SK-N-SH (cell line): ENCODE measurements around the gene SVIL. TPM values are rescaled to one million over a fixed set of nuclear protein-coding genes. Genes with fewer than 3 reads are reported as not detected.
A peak's percentile ranks its signal among the peaks of the same experiment; 100 is the strongest.

Experiments used
- CTCF ChIA-PET: fragments of 300-600, 350-600 bp; formaldehyde crosslinking; extraction: SDS; loops from one replicate; lab custom pipeline; 2021; lab: Yijun Ruan, JAX
- POLR2A ChIA-PET: fragments of 350-600 bp; sonication (Branson Sonifier 250); formaldehyde crosslinking; extraction: SDS; loops from one replicate; lab custom pipeline; 2020; ENCODE audit warnings: antibody characterized with exemption, inconsistent platforms; lab: Yijun Ruan, JAX
- DNase-seq: peaks from one replicate; pipeline ENCODE4 v3.0.0; 2012
- H2AFZ ChIP-seq: fragments of 200-600 bp; sonication (generic); 2 replicates; pipeline ENCODE4 v1.8.1; 2016; ENCODE audit warnings: antibody characterized with exemption, mild to moderate bottlenecking, low read depth
- H3F3A ChIP-seq: fragments of 200-600 bp; sonication (generic); replicated peaks from 2 replicates; pipeline ENCODE3; 2016; ENCODE audit warnings: antibody characterized with exemption, mild to moderate bottlenecking; ENCODE audit not compliant: insufficient read depth
- H3K27ac ChIP-seq, 2 experiments: fragments of 200-500 bp in 1 of 2; fragments of 200-600 bp in 1 of 2; sonication (Bioruptor generic) in 1 of 2; sonication (generic), shearing (Covaris generic) in 1 of 2; 2 replicates each; pipeline versions ENCODE4 v1.5.1 to v1.6.1; 2014 to 2016; ENCODE audit warnings: low read depth in 2 of 2, inconsistent platforms in 1 of 2, low read length in 1 of 2, mild to moderate bottlenecking in 1 of 2, mixed read lengths in 1 of 2
- H3K27me3 ChIP-seq: fragments of 200-600 bp; sonication (generic), shearing (Covaris generic); 2 replicates; pipeline ENCODE4 v1.6.1; 2016; ENCODE audit warnings: mixed run types; ENCODE audit not compliant: insufficient read depth
- H3K36me3 ChIP-seq, 2 experiments: fragments of 200-500 bp in 1 of 2; fragments of 200-600 bp in 1 of 2; sonication (Bioruptor generic) in 1 of 2; sonication (generic) in 1 of 2; replicated peaks in 1 of 2; 2 replicates each; pipeline versions ENCODE3 to v1.5.1; 2014 to 2016; ENCODE audit warnings: low read length in 1 of 2, mild to moderate bottlenecking in 1 of 2; ENCODE audit not compliant: insufficient read depth in 2 of 2, control insufficient read depth in 1 of 2
- H3K4me1 ChIP-seq, 2 experiments: fragments of 200-500 bp in 1 of 2; fragments of 200-600 bp in 1 of 2; sonication (Bioruptor generic) in 1 of 2; sonication (generic), shearing (Covaris generic) in 1 of 2; 2 replicates each; pipeline versions ENCODE4 v1.5.1 to v1.6.1; 2014 to 2016; ENCODE audit warnings: low read depth in 1 of 2, low read length in 1 of 2, mixed run types in 1 of 2; ENCODE audit not compliant: insufficient read depth in 2 of 2, control insufficient read depth in 1 of 2
- H3K4me2 ChIP-seq: fragments of 200-600 bp; sonication (generic), shearing (Covaris generic); 2 replicates; pipeline ENCODE4 v1.6.1; 2017; ENCODE audit warnings: mixed run types
- H3K4me3 ChIP-seq, 2 experiments: fragments of 200-500 bp in 1 of 2; fragments of 200-600 bp in 1 of 2; sonication (Bioruptor generic) in 1 of 2; sonication (generic), shearing (Covaris generic) in 1 of 2; 2 replicates each; pipeline versions ENCODE4 v1.5.1 to v1.8.1; 2014 to 2016; ENCODE audit warnings: low read depth in 2 of 2, inconsistent platforms in 1 of 2, low read length in 1 of 2, mild to moderate bottlenecking in 1 of 2, mixed read lengths in 1 of 2, moderate library complexity in 1 of 2
- H3K79me2 ChIP-seq: fragments of 200-600 bp; sonication (generic); 2 replicates; pipeline ENCODE4 v1.8.1; 2017; ENCODE audit warnings: mild to moderate bottlenecking; ENCODE audit not compliant: insufficient read depth
- H3K9ac ChIP-seq: fragments of 200-600 bp; sonication (generic); 2 replicates; pipeline ENCODE4 v1.6.1; 2017; ENCODE audit warnings: mixed run types
- H3K9me2 ChIP-seq: fragments of 200-600 bp; sonication (generic); 2 replicates; pipeline ENCODE4 v1.6.1; 2017; ENCODE audit warnings: mixed run types
- H3K9me3 ChIP-seq: fragments of 200-600 bp; sonication (generic); 2 replicates; pipeline ENCODE4 v1.6.1; 2017; ENCODE audit warnings: mixed run types, mild to moderate bottlenecking, moderate library complexity
- H4K20me1 ChIP-seq: fragments of 200-600 bp; sonication (generic); 2 replicates; pipeline ENCODE4 v1.6.1; 2017; ENCODE audit warnings: mild to moderate bottlenecking, mixed run types; ENCODE audit not compliant: insufficient read depth
- EP300 ChIP-seq, 2 experiments: IDR thresholded peaks; 2 replicates each; pipeline versions ENCODE4 v1.4.0 to v1.6.1; 2012; ENCODE audit warnings: borderline replicate concordance in 1 of 2, low read depth in 1 of 2, low read length in 1 of 2
- EZH2phosphoT487 ChIP-seq: fragments of 200-600 bp; sonication (generic); IDR thresholded peaks from 2 replicates; pipeline ENCODE4 v1.6.1; 2017; ENCODE audit warnings: low read depth, mixed run types, mild to moderate bottlenecking, antibody characterized with exemption, moderate library complexity, borderline replicate concordance
- FOSL2 ChIP-seq: IDR thresholded peaks from 2 replicates; pipeline ENCODE4 v1.4.0; 2012; ENCODE audit warnings: low read depth, mild to moderate bottlenecking, moderate library complexity, borderline replicate concordance
- NFIC ChIP-seq: IDR thresholded peaks from 2 replicates; pipeline ENCODE4 v1.4.0; 2012; ENCODE audit warnings: borderline replicate concordance
- SIN3A ChIP-seq: IDR thresholded peaks from 2 replicates; pipeline ENCODE4 v1.6.1; 2012; ENCODE audit warnings: low read depth, mild to moderate bottlenecking, low read length, moderate library complexity, borderline replicate concordance
- TAF1 ChIP-seq: IDR thresholded peaks from 2 replicates; pipeline ENCODE4 v1.6.1; 2012; ENCODE audit warnings: low read depth, mild to moderate bottlenecking, low read length, moderate library complexity, borderline replicate concordance
- TEAD4 ChIP-seq: IDR thresholded peaks from 2 replicates; pipeline ENCODE4 v1.4.0; 2012; ENCODE audit warnings: mild to moderate bottlenecking, borderline replicate concordance; ENCODE audit not compliant: insufficient read depth
- WGBS: methylation state at CpG from one replicate; pipeline ENCODE4 v1.1.6; 2017; ENCODE audit warnings: low lambda C conversion rate; 5-methylcytosine and 5-hydroxymethylcytosine counted together
- polyA plus RNA-seq, 3 experiments: library from polyadenylated mRNA; depleted of rRNA; stranded (reverse); fragments of >200 nt; gene quantifications; 2 replicates each; pipeline ENCODE4 v1.2.3, GENCODE V29; 2012
- TF ChIP-seq, protein P1 (sequence below): IDR thresholded peaks from 2 replicates; pipeline ENCODE4 v1.4.0; 2012; ENCODE audit warnings: low read depth, borderline replicate concordance
- TF ChIP-seq, protein P2 (sequence below): IDR thresholded peaks from 2 replicates; pipeline ENCODE4 v1.6.1; 2012; ENCODE audit warnings: mild to moderate bottlenecking, low read depth, low read length, moderate library complexity
- TF ChIP-seq, protein P3 (sequence below): fragments of 200-600 bp; sonication (generic); IDR thresholded peaks from 2 replicates; pipeline ENCODE4 v1.6.1; 2017; ENCODE audit warnings: antibody characterized with exemption, mild to moderate bottlenecking, moderate library complexity

The SVIL gene
- polyA plus RNA-seq, 1 of the 3 experiments (the other 2 are of a cell fraction): 48.7 TPM

DNA sequence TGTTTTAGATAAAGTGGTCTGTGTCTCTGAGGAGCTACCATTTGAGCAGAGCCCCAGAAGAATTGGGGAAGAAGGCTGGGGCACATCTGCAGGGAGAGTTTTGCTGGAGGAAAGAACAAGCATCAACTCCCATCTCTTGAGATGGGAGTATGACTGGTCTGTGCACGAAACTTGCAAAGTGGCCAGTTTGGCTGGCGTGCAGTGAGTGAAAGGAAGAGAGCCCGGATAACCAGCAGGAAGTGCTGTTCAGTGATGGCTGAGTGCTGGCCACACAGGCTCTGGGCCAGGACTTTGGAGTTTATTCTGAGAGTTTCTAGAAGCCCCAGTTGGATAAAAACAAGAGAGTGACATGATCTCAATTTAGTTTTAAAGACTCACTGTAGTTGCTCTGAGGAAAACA, 34.4 kb upstream of the SVIL start:
- H3K36me3 ChIP-seq: peaks cover 2 to 38% of the 10 kb centered on the region in 2 experiments
- ChIA-PET CTCF (no interaction called here), POLR2A (no interaction called here)
- H3K9ac ChIP-seq: no peak overlapping the region
- H3K4me3 ChIP-seq: no peak overlapping the region
- no peaks in the 10 kb centered on the region for H3K9me3 ChIP-seq
- TF ChIP-seq, protein P1, sequence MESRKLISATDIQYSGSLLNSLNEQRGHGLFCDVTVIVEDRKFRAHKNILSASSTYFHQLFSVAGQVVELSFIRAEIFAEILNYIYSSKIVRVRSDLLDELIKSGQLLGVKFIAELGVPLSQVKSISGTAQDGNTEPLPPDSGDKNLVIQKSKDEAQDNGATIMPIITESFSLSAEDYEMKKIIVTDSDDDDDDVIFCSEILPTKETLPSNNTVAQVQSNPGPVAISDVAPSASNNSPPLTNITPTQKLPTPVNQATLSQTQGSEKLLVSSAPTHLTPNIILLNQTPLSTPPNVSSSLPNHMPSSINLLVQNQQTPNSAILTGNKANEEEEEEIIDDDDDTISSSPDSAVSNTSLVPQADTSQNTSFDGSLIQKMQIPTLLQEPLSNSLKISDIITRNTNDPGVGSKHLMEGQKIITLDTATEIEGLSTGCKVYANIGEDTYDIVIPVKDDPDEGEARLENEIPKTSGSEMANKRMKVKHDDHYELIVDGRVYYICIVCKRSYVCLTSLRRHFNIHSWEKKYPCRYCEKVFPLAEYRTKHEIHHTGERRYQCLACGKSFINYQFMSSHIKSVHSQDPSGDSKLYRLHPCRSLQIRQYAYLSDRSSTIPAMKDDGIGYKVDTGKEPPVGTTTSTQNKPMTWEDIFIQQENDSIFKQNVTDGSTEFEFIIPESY: no peak
- TF ChIP-seq SIN3A (no peak), EP300 (IDR thresholded peaks at IDR 0.05; ENCODE audit: borderline replicate concordance in 1 of 2, low read depth in 1 of 2, low read length in 1 of 2) (no peak), TAF1 (no peak), FOSL2 (no peak), TEAD4 (no peak), NFIC (no peak), EZH2phosphoT487 (no peak)
- TF ChIP-seq, protein P2, sequence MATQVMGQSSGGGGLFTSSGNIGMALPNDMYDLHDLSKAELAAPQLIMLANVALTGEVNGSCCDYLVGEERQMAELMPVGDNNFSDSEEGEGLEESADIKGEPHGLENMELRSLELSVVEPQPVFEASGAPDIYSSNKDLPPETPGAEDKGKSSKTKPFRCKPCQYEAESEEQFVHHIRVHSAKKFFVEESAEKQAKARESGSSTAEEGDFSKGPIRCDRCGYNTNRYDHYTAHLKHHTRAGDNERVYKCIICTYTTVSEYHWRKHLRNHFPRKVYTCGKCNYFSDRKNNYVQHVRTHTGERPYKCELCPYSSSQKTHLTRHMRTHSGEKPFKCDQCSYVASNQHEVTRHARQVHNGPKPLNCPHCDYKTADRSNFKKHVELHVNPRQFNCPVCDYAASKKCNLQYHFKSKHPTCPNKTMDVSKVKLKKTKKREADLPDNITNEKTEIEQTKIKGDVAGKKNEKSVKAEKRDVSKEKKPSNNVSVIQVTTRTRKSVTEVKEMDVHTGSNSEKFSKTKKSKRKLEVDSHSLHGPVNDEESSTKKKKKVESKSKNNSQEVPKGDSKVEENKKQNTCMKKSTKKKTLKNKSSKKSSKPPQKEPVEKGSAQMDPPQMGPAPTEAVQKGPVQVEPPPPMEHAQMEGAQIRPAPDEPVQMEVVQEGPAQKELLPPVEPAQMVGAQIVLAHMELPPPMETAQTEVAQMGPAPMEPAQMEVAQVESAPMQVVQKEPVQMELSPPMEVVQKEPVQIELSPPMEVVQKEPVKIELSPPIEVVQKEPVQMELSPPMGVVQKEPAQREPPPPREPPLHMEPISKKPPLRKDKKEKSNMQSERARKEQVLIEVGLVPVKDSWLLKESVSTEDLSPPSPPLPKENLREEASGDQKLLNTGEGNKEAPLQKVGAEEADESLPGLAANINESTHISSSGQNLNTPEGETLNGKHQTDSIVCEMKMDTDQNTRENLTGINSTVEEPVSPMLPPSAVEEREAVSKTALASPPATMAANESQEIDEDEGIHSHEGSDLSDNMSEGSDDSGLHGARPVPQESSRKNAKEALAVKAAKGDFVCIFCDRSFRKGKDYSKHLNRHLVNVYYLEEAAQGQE: no peak
- TF ChIP-seq, protein P3, sequence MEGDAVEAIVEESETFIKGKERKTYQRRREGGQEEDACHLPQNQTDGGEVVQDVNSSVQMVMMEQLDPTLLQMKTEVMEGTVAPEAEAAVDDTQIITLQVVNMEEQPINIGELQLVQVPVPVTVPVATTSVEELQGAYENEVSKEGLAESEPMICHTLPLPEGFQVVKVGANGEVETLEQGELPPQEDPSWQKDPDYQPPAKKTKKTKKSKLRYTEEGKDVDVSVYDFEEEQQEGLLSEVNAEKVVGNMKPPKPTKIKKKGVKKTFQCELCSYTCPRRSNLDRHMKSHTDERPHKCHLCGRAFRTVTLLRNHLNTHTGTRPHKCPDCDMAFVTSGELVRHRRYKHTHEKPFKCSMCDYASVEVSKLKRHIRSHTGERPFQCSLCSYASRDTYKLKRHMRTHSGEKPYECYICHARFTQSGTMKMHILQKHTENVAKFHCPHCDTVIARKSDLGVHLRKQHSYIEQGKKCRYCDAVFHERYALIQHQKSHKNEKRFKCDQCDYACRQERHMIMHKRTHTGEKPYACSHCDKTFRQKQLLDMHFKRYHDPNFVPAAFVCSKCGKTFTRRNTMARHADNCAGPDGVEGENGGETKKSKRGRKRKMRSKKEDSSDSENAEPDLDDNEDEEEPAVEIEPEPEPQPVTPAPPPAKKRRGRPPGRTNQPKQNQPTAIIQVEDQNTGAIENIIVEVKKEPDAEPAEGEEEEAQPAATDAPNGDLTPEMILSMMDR: no peak
- no peaks in the 10 kb centered on the region for H3K9me2 ChIP-seq
- WGBS: 88% methylated on average over 3 of the region's 3 CpGs
- peak overlapping the region in 1 of 2 experiments; percentile 31; a peak in 2 of 4 replicates for H3K27ac ChIP-seq
- H3K4me2 ChIP-seq: no peak overlapping the region; the same call in 1 of the 2 replicates
- H2AFZ ChIP-seq: no peak overlapping the region
- no peak for DNase-seq
- H3K27me3 ChIP-seq: no peaks in the 10 kb centered on the region
- peaks cover 0 to 26% of the 10 kb centered on the region in 2 experiments; a peak in 1 of 4 replicates for H3K4me1 ChIP-seq
- H4K20me1 ChIP-seq: peaks cover 38% of the 10 kb centered on the region
- peaks cover 49% of the 10 kb centered on the region for H3K79me2 ChIP-seq
- H3F3A ChIP-seq: peaks cover 19% of the 10 kb centered on the region
